CD4-positive, alpha-beta memory T cell (primary cell): ENCODE results near the gene NCAM2. TPM values are rescaled to one million over a fixed set of nuclear protein-coding genes. Genes with fewer than 3 reads are reported as not detected.
"Not testable (repeated sequence)": the region's sequence is repeated elsewhere in the genome, so short reads cannot be mapped to it uniquely, and the experiment has no call there.

Source experiments
- CTCF ChIA-PET: fragments of 350-600 bp; sonication (Branson Sonifier 250); formaldehyde crosslinking; loops from one replicate; lab custom pipeline; 2021; ENCODE audit warnings: inconsistent platforms; ENCODE audit not compliant: partially characterized antibody; lab: Charles Lee
- POLR2A ChIA-PET: fragments of 350-600 bp; sonication (Branson Sonifier 250); formaldehyde crosslinking; loops from one replicate; lab custom pipeline; 2021; ENCODE audit not compliant: partially characterized antibody; lab: Charles Lee
- DNase-seq, 5 donors: peaks; one replicate each; pipeline versions ENCODE4 v3.0.0 to v3.0.0-alpha.2; 2020 to 2022; ENCODE audit warnings: mixed read lengths in 1 of 5
- H3K27ac ChIP-seq: one replicate; pipeline ENCODE4 v1.7.0; 2013; ENCODE audit warnings: low read depth, low read length
- H3K27me3 ChIP-seq: 2 replicates; pipeline ENCODE4 v1.7.0; 2013; ENCODE audit warnings: mild to moderate bottlenecking, low read length, moderate library complexity; ENCODE audit not compliant: insufficient read depth
- H3K36me3 ChIP-seq: 2 replicates; pipeline ENCODE4 v1.7.0; 2013; ENCODE audit warnings: mild to moderate bottlenecking, low read length, moderate library complexity; ENCODE audit not compliant: insufficient read depth
- H3K4me1 ChIP-seq: 2 replicates; pipeline ENCODE4 v1.7.0; 2013; ENCODE audit warnings: mild to moderate bottlenecking, low read length, moderate library complexity; ENCODE audit not compliant: insufficient read depth
- H3K4me3 ChIP-seq, 2 donors: one replicate each; pipeline ENCODE4 v1.7.0; 2013; ENCODE audit warnings: low read length in 2 of 2, mild to moderate bottlenecking in 1 of 2
- H3K9me3 ChIP-seq, 2 donors: one replicate each; pipeline ENCODE4 v1.7.0; 2013; ENCODE audit warnings: low read length in 2 of 2, control low read depth in 1 of 2; ENCODE audit not compliant: control insufficient read depth in 1 of 2
- H3K27ac Mint-ChIP-seq, 7 donors: one replicate each; pipeline ENCODE4 v1.8.0; 2020 to 2021; ENCODE audit warnings: mixed read lengths in 7 of 7, mild to moderate bottlenecking in 6 of 7, inconsistent platforms in 3 of 7, moderate library complexity in 3 of 7
- H3K27me3 Mint-ChIP-seq, 2 donors: one replicate each; pipeline ENCODE4 v1.8.0; 2020 to 2021; ENCODE audit warnings: mixed read lengths in 2 of 2
- H3K36me3 Mint-ChIP-seq, 2 donors: one replicate each; pipeline ENCODE4 v1.8.0; 2020 to 2021; ENCODE audit warnings: mixed read lengths in 2 of 2, inconsistent platforms in 1 of 2, mild to moderate bottlenecking in 1 of 2
- H3K4me1 Mint-ChIP-seq, 4 donors: one replicate each; pipeline ENCODE4 v1.8.0; 2020 to 2021; ENCODE audit warnings: mixed read lengths in 4 of 4, mild to moderate bottlenecking in 1 of 4
- H3K4me3 Mint-ChIP-seq, 8 donors: one replicate each; pipeline ENCODE4 v1.8.0; 2020 to 2021; ENCODE audit warnings: mixed read lengths in 8 of 8, mild to moderate bottlenecking in 7 of 8, moderate library complexity in 6 of 8, inconsistent platforms in 3 of 8
- H3K9me3 Mint-ChIP-seq, 8 donors: one replicate each; pipeline ENCODE4 v1.8.0; 2020 to 2021; ENCODE audit warnings: mixed read lengths in 8 of 8, mild to moderate bottlenecking in 5 of 8, inconsistent platforms in 3 of 8, moderate library complexity in 1 of 8
- intact Hi-C: fragments of 100-400 bp; cut with micrococcal nuclease; formaldehyde crosslinking; loops from one replicate; pipeline ENCODE4 v1.15.1; 2023
- polyA plus RNA-seq, 2 donors: library from polyadenylated mRNA; unstranded; fragments of 300-500 nt; fragmentation: Illumina TruSeq; gene quantifications; one replicate each; pipeline ENCODE4 v1.2.3, GENCODE V29; 2021
- total RNA-seq, 2 experiments: library from RNA; stranded (reverse); gene quantifications; one replicate each; pipeline ENCODE4 v1.2.3, GENCODE V29; 2021

NCAM2 gene
- total and polyA plus RNA-seq, 4 experiments from 2014 or later, result not detected

DNA sequence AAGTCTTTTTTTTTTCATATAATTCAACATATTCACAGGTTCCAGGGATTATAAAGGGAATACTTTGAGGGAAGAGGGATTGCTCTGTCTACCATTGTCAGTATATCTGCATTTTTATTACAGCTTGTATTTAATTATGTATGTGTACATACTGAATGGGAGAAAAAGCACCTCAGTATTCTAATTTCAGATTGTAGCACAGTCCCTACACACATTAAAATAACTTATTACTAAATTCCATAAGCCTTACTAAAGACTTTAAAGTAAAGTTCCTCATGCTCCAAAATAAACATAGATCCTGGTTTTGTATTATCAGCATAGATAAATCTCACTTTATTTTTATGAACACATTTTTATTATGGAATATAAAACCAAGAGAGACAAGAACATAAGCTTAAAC is 134.2 kb downstream of the NCAM2 start:
- H3K9me3 Mint-ChIP-seq, result peaks cover 0 to 6% (median 2%) of the 10 kb centered on the region in 8 donors
- no peak overlapping the region for H3K4me3 Mint-ChIP-seq
- H3K27me3 ChIP-seq, result no peaks in the 10 kb centered on the region
- H3K27ac Mint-ChIP-seq, result no peak overlapping the region
- H3K9me3 ChIP-seq, result no peaks in the 10 kb centered on the region
- DNase-seq, result no peak
- ChIA-PET POLR2A (no interaction called here), CTCF (no interaction called here)
- no peaks in the 10 kb centered on the region for H3K36me3 ChIP-seq
- no peak overlapping the region for H3K27ac ChIP-seq
- H3K36me3 Mint-ChIP-seq, result no peaks in the 10 kb centered on the region
- H3K4me3 ChIP-seq, result no peak overlapping the region
- intact Hi-C loops, result no loop called here
- H3K4me1 Mint-ChIP-seq, result no peaks in the 10 kb centered on the region
- no peaks in the 10 kb centered on the region for H3K4me1 ChIP-seq
- no peaks in the 10 kb centered on the region for H3K27me3 Mint-ChIP-seq

DNA sequence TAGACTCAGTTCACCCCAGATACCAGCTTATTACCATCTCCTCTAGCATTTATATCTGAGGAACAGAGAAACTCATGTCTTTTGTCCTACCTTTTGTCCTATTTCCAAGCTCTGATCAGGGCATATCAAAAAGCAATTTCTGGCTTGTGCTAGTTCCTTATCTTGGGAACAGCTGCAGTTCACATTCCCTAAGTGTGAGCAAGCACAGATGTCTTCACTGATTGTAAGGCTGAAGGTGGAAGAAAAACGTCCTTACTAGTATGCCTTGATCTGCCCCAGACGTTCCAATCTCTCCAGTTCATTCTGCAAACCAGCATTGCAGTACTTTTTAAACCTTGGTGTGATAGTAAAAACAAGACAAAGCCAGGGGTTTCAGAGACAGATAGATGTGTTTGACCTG is 139.8 kb downstream of the NCAM2 start:
- Histone ChIP-seq H3K9me3 (no peaks in the 10 kb centered on the region), H3K4me3 (no peak overlapping the region), H3K36me3 (no peaks in the 10 kb centered on the region), H3K27me3 (no peaks in the 10 kb centered on the region), H3K27ac (no peak overlapping the region), H3K4me1 (no peaks in the 10 kb centered on the region)
- Mint-ChIP-seq H3K4me1 (no peaks in the 10 kb centered on the region), H3K9me3 (peaks cover 0 to 5% (median 2%) of the 10 kb centered on the region in 8 donors), H3K4me3 (no peak overlapping the region), H3K27me3 (no peaks in the 10 kb centered on the region), H3K27ac (no peak overlapping the region), H3K36me3 (no peaks in the 10 kb centered on the region)
- CTCF ChIA-PET, result no interaction called here
- POLR2A ChIA-PET, result no interaction called here
- intact Hi-C loops, result no loop called here
- DNase-seq, result no peak

DNA sequence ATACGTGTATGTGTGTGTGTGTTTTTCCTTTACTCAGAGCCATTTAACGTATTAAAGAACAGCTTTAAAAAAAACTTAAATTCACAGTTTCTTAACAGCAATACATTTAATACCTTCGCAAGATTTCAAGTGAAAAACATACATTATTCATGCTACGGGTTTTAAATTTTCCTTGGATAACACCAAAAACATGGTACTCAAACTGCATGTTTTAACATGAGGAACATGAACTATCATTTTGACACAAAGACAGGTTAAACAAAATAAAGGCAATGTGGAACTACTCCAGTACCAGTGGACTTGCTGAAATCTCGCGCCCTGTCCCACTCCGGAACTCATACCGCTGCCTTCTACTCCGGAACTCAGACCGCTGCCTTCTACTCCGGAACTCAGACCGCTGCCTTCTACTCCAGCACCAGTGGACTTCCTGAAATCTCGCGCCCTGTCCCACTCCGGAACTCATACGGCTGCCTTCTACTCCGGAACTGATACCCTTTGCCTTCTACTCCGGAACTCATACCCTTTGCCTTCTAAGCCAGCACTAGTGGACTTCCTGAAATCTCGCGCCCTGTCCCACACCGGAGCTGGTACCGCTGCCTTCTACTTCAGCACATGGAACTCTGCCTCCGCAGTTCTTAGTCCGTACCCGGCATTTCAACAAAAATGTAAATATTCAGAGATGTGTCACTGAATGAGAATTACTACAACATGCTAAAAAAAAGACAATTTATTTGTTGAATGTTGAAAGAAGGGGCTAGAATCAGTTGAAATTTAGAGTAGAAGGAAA is 148.6 kb downstream of the NCAM2 start:
- H3K27ac Mint-ChIP-seq, result no peak overlapping the region

DNA sequence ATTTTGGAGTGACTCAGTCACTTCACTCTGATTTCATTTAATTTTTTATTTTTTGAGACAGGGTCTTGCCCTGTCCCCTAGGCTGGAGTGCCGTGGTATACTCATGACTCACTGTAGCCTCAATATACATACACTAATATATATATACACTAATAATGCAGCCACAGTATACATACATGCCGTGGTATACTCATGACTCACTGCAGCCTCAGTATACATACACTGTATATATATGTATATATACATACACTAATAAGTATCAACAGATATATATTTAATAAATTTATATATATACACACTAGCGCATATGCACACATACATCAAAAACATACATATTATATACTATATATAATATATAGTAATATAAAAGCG is 149.2 kb downstream of the NCAM2 start:
- H3K9me3 Mint-ChIP-seq, result peaks cover 0 to 7% (median under 1%) of the 10 kb centered on the region in 8 donors
- no peak overlapping the region for H3K4me3 ChIP-seq
- CTCF ChIA-PET, result no interaction called here
- H3K27ac Mint-ChIP-seq, result no peak overlapping the region
- H3K27me3 Mint-ChIP-seq, result no peaks in the 10 kb centered on the region
- no peak overlapping the region for H3K4me3 Mint-ChIP-seq
- no peaks in the 10 kb centered on the region for H3K27me3 ChIP-seq
- intact Hi-C loops, result no loop called here
- no peaks in the 10 kb centered on the region for H3K36me3 ChIP-seq
- H3K4me1 ChIP-seq, result no peaks in the 10 kb centered on the region
- H3K36me3 Mint-ChIP-seq, result no peaks in the 10 kb centered on the region
- DNase-seq, result no peak
- no peaks in the 10 kb centered on the region for H3K4me1 Mint-ChIP-seq
- POLR2A ChIA-PET, result no interaction called here
- no peak overlapping the region for H3K27ac ChIP-seq
- H3K9me3 ChIP-seq, result no peaks in the 10 kb centered on the region

More for the DNA sequence above, 148.6 kb downstream of the NCAM2 start:
- H3K9me3 Mint-ChIP-seq, result peaks cover 0 to 7% (median under 1%) of the 10 kb centered on the region in 8 donors
- intact Hi-C loops, result no loop called here
- H3K4me3 ChIP-seq, result no peak overlapping the region
- ChIA-PET POLR2A (no interaction called here), CTCF (no interaction called here)
- H3K36me3 ChIP-seq, result no peaks in the 10 kb centered on the region
- H3K4me1 ChIP-seq, result no peaks in the 10 kb centered on the region
- no peaks in the 10 kb centered on the region for H3K36me3 Mint-ChIP-seq
- no peaks in the 10 kb centered on the region for H3K4me1 Mint-ChIP-seq
- H3K4me3 Mint-ChIP-seq, result no peak overlapping the region
- no peaks in the 10 kb centered on the region for H3K27me3 ChIP-seq
- H3K27me3 Mint-ChIP-seq, result no peaks in the 10 kb centered on the region
- DNase-seq, result no peak
- no peaks in the 10 kb centered on the region for H3K9me3 ChIP-seq
- H3K27ac ChIP-seq, result no peak overlapping the region

DNA sequence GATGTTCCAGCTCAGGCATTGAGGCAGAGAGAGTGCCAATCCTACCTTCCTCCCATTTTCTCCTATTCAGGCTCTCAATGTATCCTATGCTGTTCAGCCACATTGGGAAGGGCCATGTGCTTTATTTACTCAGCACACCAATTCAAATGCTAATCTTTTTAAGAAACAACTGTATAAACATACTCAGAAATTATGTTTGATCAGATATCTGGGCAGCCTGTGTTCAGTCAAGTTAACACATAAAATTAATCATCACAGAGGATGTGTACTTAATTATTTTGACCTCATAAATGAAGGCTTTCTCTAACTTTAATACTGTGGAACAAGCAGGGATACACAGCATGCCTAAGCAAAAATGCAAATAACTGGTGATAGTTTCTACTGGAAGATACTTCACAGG is 149.8 kb downstream of the NCAM2 start:
- Histone ChIP-seq H3K36me3 (no peaks in the 10 kb centered on the region), H3K27me3 (no peaks in the 10 kb centered on the region), H3K4me1 (no peaks in the 10 kb centered on the region), H3K9me3 (no peaks in the 10 kb centered on the region), H3K27ac (no peak overlapping the region), H3K4me3 (no peak overlapping the region)
- intact Hi-C loops, result no loop called here
- no peak overlapping the region for H3K27ac Mint-ChIP-seq
- no peaks in the 10 kb centered on the region for H3K27me3 Mint-ChIP-seq
- H3K36me3 Mint-ChIP-seq, result no peaks in the 10 kb centered on the region
- ChIA-PET CTCF (no interaction called here), POLR2A (no interaction called here)
- no peaks in the 10 kb centered on the region for H3K4me1 Mint-ChIP-seq
- no peak overlapping the region for H3K4me3 Mint-ChIP-seq
- no peak for DNase-seq
- H3K9me3 Mint-ChIP-seq, result peaks cover 0 to 7% (median under 1%) of the 10 kb centered on the region in 8 donors

GRCh38 chr21:21148514-21148913 is 150.3 kb downstream of the NCAM2 start:
- no peaks in the 10 kb centered on the region for H3K9me3 ChIP-seq
- H3K4me1 ChIP-seq, result no peaks in the 10 kb centered on the region
- Mint-ChIP-seq H3K27ac (no peak overlapping the region), H3K27me3 (no peaks in the 10 kb centered on the region), H3K36me3 (no peaks in the 10 kb centered on the region), H3K4me1 (no peaks in the 10 kb centered on the region), H3K9me3 (peaks cover 0 to 8% (median under 1%) of the 10 kb centered on the region in 8 donors), H3K4me3 (no peak overlapping the region)
- no peak for DNase-seq
- POLR2A ChIA-PET, result no interaction called here
- H3K27ac ChIP-seq, result no peak overlapping the region
- no peaks in the 10 kb centered on the region for H3K36me3 ChIP-seq
- H3K27me3 ChIP-seq, result no peaks in the 10 kb centered on the region
- H3K4me3 ChIP-seq, result no peak overlapping the region
- CTCF ChIA-PET, result no interaction called here
- intact Hi-C loops, result no loop called here

DNA sequence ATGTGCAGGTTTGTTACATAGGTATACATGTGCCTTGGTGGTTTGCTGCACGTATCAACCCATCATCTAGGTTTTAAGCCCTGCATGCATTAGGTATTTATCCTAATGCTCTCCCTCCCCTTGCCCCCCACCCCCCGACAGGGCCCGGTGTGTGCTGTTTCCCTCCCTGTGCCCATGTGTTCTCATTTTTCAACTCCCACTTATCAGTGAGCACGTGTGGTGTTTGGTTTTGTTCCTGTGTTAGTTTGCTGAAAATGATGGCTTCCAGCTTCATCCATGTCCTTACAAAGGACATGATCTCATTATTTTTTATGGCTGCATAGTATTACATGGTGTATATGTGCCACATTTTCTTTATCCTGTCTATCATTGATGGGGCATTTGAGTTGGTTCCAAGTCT is 151.2 kb downstream of the NCAM2 start:
- H3K36me3 ChIP-seq, H3K27ac ChIP-seq, DNase-seq, H3K9me3 Mint-ChIP-seq, H3K27me3 ChIP-seq, H3K4me1 Mint-ChIP-seq, H3K4me3 ChIP-seq, CTCF ChIA-PET, H3K9me3 ChIP-seq, POLR2A ChIA-PET, H3K27ac Mint-ChIP-seq, H3K27me3 Mint-ChIP-seq, H3K36me3 Mint-ChIP-seq, H3K4me1 ChIP-seq, intact Hi-C loops, H3K4me3 Mint-ChIP-seq: not testable (repeated sequence)
